ENCODE measurements around the gene BTBD9. TPM values are rescaled to one million over a fixed set of nuclear protein-coding genes. Genes with fewer than 3 reads are reported as not detected.

Gene BTBD9
- total and polyA plus RNA-seq, 9 of the 15 experiments (the other 6 are each of a cell fraction or from before 2014, with no cell fraction given) = 0.08 to 1.6 (median 0.58) TPM

DNA sequence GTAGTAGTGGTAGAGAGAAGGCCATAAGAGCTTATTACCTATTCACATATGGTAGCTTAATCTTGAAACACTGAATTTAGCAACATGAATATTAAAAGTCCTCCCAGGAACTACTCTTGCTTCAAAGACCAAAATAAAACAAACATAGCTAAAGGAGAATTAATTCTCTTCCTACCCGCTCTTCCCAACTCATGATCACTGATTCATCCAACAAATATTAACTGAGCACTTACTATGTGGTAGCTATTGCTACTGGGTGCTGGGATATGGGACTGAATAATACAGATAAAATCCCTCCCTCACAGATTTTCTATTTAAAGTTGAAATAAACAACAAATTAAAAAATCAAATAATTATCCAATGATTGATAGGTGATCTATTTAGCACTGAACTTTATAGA, 287.1 kb downstream of the BTBD9 start:
- no peaks in the 10 kb centered on the region for H3K4me1 ChIP-seq (replicated peaks in 1 of 2; ENCODE audit: control insufficient read depth in 2 of 2, insufficient read depth in 2 of 2, low read length in 2 of 2)
- no peak for FAIRE-seq
- H3K4me2 ChIP-seq (ENCODE audit: insufficient read depth, low read length) = no peak overlapping the region
- H3K27ac ChIP-seq (ENCODE audit: extremely low read depth, low read depth, low read length) = no peak overlapping the region
- TF ChIP-seq, protein P1, sequence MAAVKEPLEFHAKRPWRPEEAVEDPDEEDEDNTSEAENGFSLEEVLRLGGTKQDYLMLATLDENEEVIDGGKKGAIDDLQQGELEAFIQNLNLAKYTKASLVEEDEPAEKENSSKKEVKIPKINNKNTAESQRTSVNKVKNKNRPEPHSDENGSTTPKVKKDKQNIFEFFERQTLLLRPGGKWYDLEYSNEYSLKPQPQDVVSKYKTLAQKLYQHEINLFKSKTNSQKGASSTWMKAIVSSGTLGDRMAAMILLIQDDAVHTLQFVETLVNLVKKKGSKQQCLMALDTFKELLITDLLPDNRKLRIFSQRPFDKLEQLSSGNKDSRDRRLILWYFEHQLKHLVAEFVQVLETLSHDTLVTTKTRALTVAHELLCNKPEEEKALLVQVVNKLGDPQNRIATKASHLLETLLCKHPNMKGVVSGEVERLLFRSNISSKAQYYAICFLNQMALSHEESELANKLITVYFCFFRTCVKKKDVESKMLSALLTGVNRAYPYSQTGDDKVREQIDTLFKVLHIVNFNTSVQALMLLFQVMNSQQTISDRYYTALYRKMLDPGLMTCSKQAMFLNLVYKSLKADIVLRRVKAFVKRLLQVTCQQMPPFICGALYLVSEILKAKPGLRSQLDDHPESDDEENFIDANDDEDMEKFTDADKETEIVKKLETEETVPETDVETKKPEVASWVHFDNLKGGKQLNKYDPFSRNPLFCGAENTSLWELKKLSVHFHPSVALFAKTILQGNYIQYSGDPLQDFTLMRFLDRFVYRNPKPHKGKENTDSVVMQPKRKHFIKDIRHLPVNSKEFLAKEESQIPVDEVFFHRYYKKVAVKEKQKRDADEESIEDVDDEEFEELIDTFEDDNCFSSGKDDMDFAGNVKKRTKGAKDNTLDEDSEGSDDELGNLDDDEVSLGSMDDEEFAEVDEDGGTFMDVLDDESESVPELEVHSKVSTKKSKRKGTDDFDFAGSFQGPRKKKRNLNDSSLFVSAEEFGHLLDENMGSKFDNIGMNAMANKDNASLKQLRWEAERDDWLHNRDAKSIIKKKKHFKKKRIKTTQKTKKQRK (IDR thresholded peaks at IDR 0.05; ENCODE audit: borderline replicate concordance, low read depth, low read length) = no peak
- no peak for TF ChIP-seq MYBL2 (IDR thresholded peaks at IDR 0.05; ENCODE audit: low read depth)
- no peak for TF ChIP-seq MYBL2 (CRISPR knock-in tag; IDR thresholded peaks at IDR 0.05; ENCODE audit: borderline replicate concordance)
- TF ChIP-seq, protein P2, sequence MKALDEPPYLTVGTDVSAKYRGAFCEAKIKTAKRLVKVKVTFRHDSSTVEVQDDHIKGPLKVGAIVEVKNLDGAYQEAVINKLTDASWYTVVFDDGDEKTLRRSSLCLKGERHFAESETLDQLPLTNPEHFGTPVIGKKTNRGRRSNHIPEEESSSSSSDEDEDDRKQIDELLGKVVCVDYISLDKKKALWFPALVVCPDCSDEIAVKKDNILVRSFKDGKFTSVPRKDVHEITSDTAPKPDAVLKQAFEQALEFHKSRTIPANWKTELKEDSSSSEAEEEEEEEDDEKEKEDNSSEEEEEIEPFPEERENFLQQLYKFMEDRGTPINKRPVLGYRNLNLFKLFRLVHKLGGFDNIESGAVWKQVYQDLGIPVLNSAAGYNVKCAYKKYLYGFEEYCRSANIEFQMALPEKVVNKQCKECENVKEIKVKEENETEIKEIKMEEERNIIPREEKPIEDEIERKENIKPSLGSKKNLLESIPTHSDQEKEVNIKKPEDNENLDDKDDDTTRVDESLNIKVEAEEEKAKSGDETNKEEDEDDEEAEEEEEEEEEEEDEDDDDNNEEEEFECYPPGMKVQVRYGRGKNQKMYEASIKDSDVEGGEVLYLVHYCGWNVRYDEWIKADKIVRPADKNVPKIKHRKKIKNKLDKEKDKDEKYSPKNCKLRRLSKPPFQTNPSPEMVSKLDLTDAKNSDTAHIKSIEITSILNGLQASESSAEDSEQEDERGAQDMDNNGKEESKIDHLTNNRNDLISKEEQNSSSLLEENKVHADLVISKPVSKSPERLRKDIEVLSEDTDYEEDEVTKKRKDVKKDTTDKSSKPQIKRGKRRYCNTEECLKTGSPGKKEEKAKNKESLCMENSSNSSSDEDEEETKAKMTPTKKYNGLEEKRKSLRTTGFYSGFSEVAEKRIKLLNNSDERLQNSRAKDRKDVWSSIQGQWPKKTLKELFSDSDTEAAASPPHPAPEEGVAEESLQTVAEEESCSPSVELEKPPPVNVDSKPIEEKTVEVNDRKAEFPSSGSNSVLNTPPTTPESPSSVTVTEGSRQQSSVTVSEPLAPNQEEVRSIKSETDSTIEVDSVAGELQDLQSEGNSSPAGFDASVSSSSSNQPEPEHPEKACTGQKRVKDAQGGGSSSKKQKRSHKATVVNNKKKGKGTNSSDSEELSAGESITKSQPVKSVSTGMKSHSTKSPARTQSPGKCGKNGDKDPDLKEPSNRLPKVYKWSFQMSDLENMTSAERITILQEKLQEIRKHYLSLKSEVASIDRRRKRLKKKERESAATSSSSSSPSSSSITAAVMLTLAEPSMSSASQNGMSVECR (CRISPR knock-in tag; IDR thresholded peaks at IDR 0.05) = no peak
- TF ChIP-seq ZNF12 (CRISPR knock-in tag; IDR thresholded peaks at IDR 0.05) = no peak
- TF ChIP-seq MBD2 (IDR thresholded peaks at IDR 0.05; ENCODE audit: borderline replicate concordance, low read depth) = no peak
- TF ChIP-seq NFE2 (IDR thresholded peaks at IDR 0.05; ENCODE audit: low read depth) = no peak
- no peak for TF ChIP-seq WHSC1 (IDR thresholded peaks at IDR 0.05; ENCODE audit: low read length)
- TF ChIP-seq, protein P3, sequence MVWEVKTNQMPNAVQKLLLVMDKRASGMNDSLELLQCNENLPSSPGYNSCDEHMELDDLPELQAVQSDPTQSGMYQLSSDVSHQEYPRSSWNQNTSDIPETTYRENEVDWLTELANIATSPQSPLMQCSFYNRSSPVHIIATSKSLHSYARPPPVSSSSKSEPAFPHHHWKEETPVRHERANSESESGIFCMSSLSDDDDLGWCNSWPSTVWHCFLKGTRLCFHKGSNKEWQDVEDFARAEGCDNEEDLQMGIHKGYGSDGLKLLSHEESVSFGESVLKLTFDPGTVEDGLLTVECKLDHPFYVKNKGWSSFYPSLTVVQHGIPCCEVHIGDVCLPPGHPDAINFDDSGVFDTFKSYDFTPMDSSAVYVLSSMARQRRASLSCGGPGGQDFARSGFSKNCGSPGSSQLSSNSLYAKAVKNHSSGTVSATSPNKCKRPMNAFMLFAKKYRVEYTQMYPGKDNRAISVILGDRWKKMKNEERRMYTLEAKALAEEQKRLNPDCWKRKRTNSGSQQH (CRISPR knock-in tag; IDR thresholded peaks at IDR 0.05) = no peak
- no peaks in the 10 kb centered on the region for H4K20me1 ChIP-seq (replicated peaks; ENCODE audit: control insufficient read depth, insufficient read depth, low read length)
- in situ Hi-C loops (cut with MboI) (no loop called here), intact Hi-C loops (cut with micrococcal nuclease) (no loop called here)
- no peak for DNase-seq (ENCODE audit: extremely low read depth in 1 of 4, low spot score in 3 of 4)
- 8% methylated on average over 1 of the region's 1 CpG for WGBS (ENCODE audit: insufficient coverage, low coverage, missing lambda C conversion rate)
- no peak overlapping the region for H3K9ac ChIP-seq (ENCODE audit: insufficient read depth in 1 of 2, low read depth in 2 of 2, low read length in 2 of 2)
- CTCF ChIA-PET (ENCODE audit: low intra/inter-chr PET ratio) = no interaction called here
- H3K9me1 ChIP-seq (ENCODE audit: control insufficient read depth, insufficient read depth, low read length) = no peaks in the 10 kb centered on the region
- BruUV-seq (replicated peaks) = no TSS peak
- no peak overlapping the region for H3K4me3 ChIP-seq
- POLR2A ChIA-PET = interaction anchor here (0.5 to 0.8 kb wide), 2 partner anchors 14 to 1603 kb away, joined by 4 read pairs; no protein-coding TSS in a partner anchor
- no peaks in the 10 kb centered on the region for H3K79me2 ChIP-seq (ENCODE audit: control insufficient read depth, insufficient read depth, low read length)
- no peaks in the 10 kb centered on the region for H3K36me3 ChIP-seq (ENCODE audit: control insufficient read depth, insufficient read depth, low read length)
- no peaks in the 10 kb centered on the region for H3K9me3 ChIP-seq (replicated peaks; ENCODE audit: control insufficient read depth, insufficient read depth, low read depth, low read length)
- ATAC-seq = no peak
- no peak overlapping the region for H2AFZ ChIP-seq (ENCODE audit: low read depth, low read length)
- H3K27me3 ChIP-seq (ENCODE audit: control insufficient read depth in 2 of 2, insufficient read depth in 2 of 2, low read length in 2 of 2) = peaks cover 0 to 5% of the 10 kb centered on the region in 2 experiments; a peak in 1 of 5 replicates
